COR-L47 (cell line): Measurements from ENCODE around the gene ZBTB16.

Experiments used
- DNase-seq: peaks from one replicate; lab custom pipeline; 2025; lab: John Stamatoyannopoulos, UW

The ZBTB16 gene

GRCh38 chr11:114262681-114263512 lies 203.4 kb downstream of the ZBTB16 start:
- peak; percentile 61 for DNase-seq

DNA sequence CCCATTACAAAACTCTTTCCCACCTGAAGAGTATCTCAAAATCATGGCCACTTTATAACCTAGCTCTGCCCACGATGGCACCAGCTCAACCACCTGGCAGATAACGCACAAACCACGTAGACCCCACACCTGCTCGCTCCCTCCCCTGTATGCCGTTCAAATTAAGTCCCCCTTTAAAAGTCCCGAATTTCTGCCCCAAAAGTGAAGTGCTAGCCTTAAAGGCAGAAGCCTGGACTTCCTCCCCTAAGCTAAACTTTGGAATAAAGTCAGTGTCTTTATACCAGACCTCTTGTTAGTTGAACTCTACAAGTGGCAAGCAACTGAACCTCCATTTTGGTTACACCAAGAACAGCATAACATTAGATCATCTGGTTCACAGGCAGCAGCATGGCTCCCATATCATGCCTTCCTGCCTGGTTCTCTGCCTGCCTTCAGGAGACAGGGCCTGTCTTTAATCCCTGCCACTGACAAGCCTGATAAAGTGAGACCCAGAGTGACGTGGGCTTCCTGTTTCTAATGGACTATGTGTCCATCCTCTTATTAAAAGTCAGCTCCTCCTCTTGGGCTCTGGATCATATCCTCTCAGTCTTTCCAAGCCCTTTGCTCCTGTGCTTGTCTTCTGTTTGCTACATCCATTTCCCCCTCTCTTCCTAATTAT lies 204.1 kb downstream of the ZBTB16 start:
- DNase-seq, result no peak

GRCh38 chr11:114264381-114264780 lies 204.9 kb downstream of the ZBTB16 start:
- DNase-seq, result no peak

- no peak for DNase-seq
Measured at GRCh38 chr11:114265122-114265878, 205.8 kb downstream of the ZBTB16 start.

- DNase-seq, result no peak
Measured at GRCh38 chr11:114269498-114269897, 210.0 kb downstream of the ZBTB16 start.

DNA sequence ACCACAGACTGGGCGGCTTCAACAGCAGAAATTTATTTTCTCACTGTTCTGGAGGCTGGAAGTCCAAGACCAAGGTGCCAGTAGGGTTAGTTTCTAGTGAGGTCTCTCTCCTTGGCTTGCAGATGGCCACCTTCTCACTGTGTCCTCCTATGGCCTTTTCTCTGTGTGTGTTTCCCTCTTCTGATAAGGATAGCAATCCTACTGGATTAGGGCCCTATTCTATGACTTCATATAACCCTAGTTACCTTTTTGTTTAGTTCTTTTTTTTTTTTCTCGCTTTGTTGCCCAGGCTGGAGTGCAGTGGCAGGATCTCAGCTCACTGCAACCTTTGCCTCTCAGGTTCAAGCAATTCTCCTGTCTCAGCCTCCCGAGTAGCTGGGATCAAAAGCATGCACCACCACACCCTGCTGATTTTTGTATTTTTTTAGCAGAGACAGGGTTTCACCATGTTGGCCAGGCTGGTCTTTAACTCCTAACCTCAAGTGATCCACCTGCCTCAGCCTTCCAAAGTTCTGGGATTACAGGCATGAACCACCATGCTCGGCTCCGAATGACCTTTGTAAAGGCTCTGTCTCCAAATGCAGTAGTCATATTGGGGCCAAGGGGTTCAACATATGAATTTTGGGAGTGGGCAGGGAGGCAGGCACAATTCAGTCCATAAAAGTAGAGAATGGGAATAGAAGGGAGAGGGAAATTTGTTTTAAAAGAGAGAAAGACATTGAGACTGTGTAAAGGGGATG lies 211.2 kb downstream of the ZBTB16 start:
- DNase-seq, result no peak

- no peak for DNase-seq
Measured at GRCh38 chr11:114271316-114271715, 211.8 kb downstream of the ZBTB16 start.

DNA sequence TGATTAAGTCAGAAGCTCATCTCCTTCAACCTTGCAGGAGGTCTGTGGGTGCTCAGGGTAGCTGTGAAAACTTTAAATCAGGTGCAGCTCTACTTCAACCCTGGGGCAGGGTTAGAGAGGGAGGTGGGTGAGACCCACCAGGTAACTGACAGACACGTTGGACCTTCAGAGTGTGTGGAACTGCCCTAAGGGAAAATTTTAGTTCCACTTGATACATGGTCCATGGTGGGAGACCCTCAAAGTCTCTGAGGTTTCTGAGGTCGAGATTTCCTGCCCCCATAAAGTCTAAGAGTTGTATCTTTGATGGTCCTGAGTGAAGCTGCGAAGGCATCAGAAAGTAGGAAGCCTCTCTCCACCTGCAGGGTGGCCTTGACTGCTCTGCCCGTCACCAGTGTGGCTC lies 212.8 kb downstream of the ZBTB16 start:
- DNase-seq, result no peak

DNA sequence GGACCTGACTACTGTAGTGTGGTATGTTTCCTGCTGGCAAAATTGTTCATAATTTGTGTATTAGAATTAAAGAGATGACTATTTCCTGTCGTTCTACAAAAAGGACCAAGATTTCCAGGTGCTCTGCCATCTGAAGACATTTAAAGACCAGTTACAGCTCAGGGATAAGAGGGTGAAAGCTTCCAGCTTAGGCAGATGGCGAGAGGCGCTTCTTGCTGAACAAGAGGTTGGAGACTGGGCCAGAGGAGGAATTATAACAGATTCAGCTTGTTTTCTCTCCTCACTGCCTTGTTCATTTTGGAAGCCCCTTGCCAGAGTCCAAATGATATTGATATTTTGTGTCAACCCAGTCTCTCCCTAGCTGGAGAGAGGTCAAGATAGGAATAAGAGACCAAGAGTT lies 213.6 kb downstream of the ZBTB16 start:
- DNase-seq, result no peak

DNA sequence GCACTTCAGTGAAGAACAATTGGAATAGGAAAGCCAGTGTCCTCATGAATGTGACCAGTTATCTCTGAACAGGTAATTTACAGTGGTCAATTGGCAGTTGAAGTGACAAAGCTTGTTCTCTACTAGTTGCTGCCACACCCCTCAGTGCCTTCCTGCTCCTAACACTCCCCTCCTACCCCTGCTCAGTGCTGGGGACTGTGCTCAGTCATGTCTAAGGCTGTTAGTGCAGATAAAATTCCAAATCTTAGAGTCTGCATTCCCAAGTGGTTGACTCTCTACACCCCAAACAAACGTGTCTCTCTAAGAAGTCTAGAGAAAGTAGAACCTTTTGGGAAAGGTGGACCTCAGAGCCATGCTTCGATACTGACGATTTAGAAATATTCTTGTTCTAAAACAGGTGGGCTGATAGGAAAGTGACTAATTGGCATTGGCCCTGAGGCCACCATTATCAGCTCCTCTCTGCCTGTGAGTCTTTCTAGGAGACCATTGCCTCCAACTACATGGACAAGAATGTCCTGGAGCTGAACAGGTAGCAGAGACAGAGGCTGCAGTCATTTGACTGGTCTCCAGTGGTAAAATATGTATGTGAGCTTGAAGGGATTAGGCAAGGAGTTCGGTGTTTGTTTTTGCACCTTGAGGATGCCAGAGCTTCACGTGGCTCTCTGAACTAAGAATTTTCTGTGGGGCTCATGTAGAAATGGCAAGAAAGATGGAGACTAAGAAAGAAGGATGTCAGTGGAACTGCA lies 214.6 kb downstream of the ZBTB16 start:
- no peak for DNase-seq

DNA sequence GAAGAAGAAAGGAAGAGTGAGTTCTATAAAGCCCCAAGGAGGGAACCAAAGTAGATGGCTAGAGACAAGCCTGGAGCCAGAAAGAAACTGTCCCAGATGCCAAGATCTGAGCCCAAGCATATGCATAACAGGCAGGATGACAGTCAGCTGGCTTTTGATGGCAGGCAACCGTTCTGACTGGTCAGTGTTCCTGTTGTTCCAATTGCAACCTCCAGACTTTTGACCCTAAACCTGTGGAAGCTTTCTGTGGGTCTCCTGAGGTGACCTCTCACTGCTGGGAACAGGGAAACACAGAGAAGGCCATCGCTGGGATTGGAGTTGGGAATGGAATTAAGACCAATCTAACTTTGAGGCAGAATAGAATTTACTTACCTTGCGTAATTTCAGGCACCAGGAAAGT lies 215.1 kb downstream of the ZBTB16 start:
- no peak for DNase-seq

DNA sequence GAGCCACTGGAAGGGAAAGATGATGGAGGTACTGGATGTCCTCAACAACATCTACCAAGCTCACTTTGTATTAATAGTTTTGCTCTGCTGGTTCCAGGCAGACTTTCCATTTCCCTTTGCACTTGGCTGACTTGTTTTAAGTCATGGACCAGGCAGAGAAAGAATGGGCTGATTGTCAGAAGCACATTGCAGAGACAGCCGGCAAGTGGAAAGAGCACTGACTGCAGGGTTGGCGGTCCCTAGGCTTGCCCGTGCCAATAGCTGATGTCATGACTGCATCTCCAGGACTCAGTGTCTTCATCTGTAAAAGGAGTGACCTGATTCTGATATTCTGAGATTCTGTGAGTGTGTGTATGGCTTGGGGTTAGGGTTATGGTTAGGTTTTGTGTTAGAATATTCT lies 215.8 kb downstream of the ZBTB16 start:
- no peak for DNase-seq

- DNase-seq, result no peak
Measured at GRCh38 chr11:114276077-114276476, 216.6 kb downstream of the ZBTB16 start.

DNA sequence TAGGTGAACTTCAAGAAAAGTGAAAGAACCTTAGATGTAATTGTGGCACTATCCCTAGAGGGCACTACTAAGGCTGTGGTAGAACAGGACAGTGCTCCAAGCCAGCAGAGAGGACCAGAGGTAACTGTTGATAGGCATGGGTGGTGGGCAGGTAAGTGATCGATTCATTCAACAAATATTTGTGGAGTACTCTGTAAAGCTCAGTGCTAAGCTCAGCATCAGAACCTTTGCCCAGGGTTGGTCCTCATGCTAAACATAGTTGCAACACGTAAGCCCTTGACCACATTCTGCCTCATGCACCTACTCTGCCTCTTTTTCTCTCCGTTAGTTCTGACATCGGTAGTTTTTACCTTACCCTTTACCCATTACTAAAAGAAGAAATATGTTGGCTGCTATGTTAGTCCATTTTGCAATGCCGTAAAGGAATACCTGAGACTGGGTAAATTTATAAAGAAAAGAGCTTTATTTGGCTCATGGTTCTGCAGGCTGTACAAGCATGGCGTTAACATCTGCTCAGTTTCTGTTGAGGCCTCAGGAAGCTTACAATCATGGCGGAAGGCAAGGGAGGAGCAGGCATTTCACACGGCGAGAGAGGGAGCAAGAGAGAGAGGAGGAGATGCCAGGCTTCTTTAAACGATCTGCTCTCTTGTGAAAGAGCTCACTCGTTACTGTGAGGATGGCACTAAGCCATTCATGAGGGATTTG lies 218.3 kb downstream of the ZBTB16 start:
- no peak for DNase-seq

GRCh38 chr11:114278342-114279065 lies 219.0 kb downstream of the ZBTB16 start:
- DNase-seq, result no peak

GRCh38 chr11:114279792-114280546 lies 220.5 kb downstream of the ZBTB16 start:
- no peak for DNase-seq

GRCh38 chr11:114280696-114281095 lies 221.2 kb downstream of the ZBTB16 start:
- DNase-seq, result peak; percentile 72

- DNase-seq, result no peak
Measured at GRCh38 chr11:114281388-114281956, 222.0 kb downstream of the ZBTB16 start.

- DNase-seq, result no peak
Measured at GRCh38 chr11:114282488-114282887, 223.0 kb downstream of the ZBTB16 start.
